Hematopoietic multipotent progenitor cell treated with erythropoietin and hydrocortisone succinate and interleukin-3 and kit ligand, for 6 days (in vitro differentiated cells): ENCODE data around the gene LAMA3.

ENCODE experiments used
- DNase-seq: peaks from one replicate; pipeline ENCODE4 v3.0.0-alpha.2; 2015

Gene LAMA3

DNA sequence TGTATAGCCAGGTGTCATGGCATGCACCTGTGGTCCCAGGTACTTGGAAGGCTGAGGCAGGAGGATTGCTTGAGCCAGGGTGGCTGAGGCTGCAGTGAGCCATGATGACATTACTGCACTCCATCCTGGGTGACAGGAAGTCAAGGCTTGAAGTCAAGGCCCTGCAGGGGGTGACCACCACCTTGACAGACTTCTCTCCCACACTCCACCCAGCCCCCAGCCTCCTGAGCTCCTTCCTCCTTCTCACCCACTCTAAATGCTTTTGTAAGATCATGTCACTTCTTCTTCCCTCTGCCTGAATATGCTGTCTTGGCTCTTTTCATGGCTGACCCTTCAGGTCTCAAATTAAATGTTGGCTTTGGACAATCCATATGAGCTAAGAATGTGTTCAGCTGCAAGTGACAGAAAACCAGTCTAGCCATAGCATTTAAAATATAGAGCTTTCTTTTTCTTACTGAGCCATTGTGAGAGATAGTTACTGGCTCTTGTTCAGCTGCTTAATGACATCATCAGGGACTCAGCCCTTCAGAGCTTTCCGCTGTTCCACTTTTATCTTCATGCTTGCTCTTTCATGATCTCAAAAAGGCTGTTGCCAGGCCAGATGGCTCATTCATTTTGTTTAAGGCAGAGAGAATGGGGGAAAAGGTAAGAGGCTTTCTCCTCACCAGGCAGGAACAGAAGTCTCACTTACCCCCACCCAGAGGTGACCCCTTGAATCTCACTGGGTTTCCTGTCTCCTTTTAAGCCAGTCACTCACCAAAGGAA is 288.6 kb downstream of the LAMA3 start:
- no peak for DNase-seq

DNA sequence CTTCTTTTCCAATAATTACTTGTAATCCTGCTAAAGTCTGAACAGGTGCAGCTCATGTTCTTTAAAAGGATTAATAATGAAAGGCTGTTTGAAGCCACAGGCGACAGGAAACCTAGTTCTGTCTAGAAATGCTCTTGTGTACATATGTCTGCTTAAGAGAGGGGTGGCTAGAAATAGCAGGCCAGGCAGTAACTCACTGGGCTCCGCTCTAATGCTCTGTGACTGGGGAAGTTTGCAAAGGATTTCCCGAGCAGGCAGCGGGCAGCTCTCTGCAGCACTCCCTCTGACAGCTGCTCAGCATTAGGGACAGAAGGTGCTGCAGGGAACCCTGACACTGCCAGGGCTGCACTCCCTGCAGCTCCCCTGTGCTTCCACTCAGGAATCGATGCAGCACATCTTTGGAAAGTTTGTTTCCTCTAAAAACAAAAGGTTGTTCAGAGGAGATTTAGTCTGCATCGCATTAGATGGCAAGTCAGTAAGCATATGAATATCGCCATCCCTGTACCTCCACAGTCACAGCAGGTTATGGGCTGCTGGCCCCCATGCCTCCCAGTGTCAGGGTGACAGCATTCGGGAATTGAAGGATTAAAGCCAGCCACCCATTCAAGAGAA is 292.2 kb downstream of the LAMA3 start:
- DNase-seq, result no peak

DNA sequence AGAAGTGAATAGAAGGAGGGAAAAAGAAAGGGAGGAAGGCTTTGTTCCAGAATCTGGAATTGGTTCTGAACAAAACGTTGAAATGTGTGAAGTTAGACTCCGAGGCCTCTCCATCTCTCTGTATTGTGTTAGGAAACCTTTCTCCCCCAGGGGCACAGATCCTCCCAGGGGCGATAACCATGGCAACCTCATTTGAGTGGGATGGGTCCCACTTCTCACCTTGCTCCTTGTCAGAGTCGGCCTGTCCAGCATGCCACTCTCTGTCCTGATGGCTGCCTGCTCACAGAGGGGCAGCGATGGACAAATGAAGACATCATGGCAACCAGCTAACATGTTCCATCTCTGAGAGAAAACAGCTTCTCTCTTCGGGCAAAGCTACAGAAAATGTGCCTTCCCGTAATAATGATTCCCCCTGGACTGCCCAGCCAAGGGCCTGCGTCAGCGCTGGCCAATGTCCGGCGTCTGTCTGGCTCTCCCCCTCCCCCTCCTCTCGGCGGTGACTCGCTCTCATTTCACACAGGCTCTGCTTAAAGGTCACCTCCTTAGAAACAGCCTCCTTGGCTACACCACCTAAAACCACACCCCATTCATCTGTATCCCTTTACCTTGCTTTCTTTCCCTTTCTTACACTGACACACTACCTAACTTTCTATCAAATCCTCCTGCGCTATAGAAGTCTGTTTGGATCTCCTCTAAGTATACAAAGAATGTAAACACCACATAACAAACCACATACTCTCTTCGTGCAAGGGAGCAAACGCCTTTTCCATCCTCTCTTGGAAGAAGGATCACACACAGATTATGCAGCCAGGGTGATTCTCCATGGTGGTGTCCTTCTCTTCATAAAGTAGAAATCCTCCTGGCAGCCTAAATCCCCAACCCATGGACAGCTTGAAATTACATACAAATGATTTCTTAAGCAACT is 293.2 kb downstream of the LAMA3 start:
- DNase-seq, result no peak

DNA sequence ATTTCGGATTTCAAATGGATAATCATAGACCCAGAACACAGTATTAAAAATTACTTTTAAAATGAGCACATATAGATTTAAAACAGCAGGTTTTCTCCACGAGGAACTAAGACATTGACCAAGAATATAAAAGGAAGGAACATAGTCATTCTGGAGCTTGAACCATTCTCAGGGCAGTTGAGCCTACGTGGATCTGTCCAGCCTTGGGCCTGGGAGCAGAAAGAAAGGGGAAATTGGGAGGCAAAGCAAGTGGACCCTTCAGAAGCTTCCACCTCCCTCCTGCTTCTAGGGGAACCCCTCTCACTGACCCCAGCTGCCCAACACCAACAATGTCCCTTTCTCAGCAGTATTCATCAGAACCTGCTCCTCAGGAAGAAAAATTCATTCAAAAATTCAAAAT is 293.9 kb downstream of the LAMA3 start:
- DNase-seq, result no peak

DNA sequence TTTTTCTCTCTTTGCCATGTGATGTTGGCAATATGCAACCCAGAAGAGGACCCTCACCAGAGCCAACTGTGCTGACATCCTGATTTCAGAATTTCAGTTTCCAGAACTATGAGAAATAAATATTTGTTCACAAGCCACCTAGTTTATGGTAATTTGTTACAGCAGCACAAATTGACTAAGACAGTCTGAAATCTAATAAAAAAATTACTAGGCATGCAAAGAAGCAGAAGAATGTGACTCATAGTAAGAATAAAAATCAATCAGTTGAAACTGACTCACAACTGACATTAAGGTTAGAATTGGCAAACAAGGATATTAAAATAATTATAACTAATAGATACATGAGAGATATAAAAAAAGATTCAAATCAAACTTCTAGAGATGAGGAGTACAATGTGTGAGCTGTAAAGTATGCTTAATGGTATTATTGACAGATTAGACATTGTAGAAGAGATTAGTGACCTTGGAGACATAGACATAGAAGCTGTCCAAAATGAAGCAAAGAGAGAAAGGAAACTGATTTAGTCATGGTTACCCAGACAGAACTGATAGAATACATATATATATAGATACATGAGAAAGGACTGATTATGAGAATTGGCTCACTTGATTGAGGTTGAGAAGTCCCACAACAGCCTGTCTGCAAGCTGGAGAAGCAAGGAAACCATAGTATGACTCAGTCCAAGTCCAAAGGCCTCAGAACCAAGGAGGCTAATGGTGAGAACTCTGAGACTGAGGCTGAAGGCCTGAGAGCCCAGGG is 297.5 kb downstream of the LAMA3 start:
- no peak for DNase-seq

DNA sequence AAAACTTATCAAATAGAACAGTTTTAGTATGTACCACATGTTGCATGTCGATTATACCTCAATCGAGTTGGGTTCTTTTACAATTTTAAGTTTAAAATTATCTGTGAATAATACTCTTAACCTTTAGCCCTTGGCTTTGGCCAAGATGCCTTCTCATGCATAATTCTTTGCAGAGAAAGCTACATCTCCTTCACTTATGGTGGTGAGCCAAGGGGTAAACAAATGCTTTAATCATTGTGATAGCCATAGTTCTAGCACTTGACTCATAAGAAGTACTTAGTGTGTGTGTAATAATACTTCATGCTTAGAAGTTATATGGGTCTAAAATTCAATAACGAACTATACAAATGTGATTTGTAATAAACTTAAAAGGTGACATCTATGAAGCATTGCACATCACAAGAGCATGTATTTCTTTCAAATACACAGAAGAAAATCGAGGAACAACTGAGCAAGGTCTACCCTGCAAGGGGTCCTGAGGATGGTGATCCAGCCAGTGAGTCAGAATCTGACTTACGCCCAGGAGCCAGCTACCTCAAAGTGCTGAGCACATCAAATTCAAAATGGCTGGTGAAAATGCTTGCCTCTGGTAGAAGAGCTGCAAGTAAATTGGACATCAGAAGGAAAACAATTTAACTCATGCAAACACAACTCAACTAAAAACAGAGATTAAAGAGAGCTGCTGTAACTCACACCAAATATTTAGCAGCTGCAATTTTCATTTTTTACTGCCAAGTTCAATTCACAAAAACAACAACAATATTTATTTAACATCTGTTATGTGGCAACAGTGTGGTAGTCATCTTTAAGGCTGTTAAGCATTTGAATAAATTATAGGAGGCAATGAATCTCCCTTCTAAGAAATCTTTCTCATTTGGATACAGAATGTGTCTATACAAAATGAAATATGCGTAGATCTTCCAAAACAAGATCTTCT is 301.5 kb downstream of the LAMA3 start:
- no peak for DNase-seq

DNA sequence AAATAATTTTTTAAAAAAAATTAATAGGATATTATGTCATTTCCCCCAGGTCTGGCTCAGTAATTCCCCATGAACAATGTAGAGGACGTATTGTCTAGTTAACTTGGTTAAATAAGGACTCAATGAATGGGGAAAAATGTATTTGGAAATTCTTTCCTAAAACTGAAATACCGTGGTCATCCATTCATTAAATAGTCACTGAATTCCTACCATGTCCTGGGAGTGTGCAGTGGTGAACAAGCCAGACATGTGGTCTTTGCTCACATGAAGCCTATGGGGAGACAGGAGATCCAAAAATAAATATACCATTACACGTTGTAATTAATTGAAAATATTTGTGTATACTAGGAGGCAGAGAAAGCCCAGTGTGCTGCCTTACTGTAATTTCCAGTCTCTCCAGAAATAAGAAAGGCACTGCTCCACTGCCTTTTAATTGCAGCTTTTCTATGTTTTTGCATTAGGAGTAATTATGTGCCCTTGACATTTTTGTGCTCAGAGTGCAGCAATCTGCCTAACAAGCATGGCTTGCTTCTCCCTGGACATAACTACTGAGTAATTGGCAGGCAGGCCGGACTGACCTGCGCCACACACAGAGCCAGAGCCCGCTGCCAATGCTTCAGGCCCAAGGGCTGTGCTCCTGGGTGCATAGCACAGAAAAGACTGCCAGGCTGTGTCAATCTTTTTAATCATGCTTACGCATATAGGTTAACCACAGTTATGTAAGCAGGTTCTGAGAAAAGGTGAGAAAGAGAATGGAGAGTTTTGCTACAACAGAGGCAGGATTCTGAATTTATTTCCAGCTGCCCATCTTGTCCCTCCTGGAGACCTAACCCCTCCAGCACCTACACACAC is 303.1 kb downstream of the LAMA3 start:
- no peak for DNase-seq

DNA sequence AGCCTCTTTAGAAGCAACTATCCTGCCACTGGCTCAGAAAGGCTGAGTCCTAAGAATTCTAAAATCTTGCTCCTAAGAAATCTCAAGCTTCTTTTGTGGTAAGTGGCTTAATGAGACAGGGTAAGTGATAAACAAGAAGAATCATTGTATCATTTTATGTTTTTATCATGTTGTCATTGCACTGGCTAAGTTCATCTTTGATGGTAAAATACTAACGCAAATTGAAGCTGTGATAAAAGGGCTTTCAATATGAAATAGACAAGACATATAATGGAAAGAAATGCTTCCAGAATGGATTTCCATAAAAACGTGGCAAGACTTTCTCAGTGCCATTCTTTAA is 303.7 kb downstream of the LAMA3 start:
- no peak for DNase-seq

DNA sequence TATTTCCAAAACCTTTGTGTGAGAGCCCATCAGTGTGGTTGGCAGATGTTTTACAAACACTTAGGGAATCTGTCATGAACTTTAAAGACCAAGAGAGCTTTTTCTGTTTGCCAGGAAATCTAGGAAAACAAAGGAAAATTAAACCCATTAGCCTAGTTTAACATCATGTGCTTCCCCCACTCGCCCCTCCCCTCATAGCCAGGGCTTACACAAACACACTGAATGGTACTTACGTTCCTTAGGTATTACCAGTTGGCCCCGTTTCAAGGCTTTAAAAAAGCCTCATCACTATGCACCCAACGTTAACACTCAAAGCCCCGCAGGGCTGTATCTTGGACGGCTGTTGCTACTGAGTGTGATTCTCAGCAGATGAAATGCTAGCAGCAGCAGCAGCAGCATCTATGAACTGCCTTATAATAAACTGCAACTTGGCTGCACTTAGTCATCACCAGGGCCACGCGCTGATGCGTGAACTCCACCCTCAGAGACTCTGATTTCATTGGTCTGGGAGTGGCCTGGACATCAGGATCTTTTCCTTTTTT is 305.2 kb downstream of the LAMA3 start:
- DNase-seq, result no peak

DNA sequence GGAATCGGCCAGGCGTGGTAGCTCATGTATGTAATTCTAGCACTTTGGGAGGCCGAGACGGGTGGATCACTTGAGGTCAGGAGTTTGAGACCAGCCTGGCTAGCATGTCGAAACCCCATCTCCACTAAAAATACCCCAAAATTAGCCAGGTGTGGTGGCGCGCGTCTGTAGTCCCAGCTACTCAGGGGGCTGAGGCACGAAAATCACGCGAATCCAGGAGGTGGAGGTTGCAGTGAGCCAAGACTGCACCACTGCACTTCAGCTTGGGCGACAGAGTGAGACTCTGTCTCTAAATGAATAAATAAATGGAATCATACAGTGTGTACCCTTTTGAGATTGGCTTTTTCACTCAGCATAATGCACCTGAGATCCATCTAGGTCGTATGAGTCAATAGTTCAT is 305.9 kb downstream of the LAMA3 start:
- no peak for DNase-seq

DNA sequence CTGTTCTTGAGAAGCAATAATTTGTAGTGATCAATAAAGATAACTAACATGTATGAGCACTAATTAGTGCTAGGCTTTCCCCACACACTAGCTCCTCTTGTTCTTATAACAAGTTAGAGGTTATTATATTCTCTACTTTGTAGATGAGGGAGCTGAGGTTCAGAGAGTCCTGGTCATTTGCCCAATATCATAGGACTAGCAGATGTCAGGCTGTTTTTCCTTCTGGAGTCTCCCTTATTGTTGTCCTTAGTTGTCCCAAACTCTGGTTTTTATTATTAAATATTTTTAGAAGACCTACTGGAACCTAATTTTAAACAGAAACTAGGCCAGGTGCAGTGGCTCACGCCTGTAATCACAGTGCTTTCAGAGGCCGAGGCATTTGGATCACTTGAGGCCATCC is 308.8 kb downstream of the LAMA3 start:
- DNase-seq, result no peak

DNA sequence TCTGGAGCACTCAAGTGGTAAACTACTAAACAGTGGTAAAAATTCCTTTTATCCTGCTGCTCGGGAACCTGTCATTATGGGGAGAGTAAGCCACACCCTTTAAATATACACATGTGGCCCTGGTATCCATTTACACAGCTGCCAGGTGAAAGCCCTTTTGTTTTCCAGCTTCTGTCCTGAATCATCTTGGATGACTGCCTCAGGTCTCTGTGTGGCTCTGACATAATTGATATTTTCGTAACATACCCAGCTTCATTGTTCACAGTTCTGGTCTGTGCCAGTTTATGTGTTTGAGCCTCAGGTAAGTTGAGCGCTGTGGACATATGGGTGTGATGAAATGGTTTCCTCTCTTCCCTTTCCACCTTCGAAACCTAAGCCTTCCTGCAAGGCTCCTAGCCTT is 309.6 kb downstream of the LAMA3 start:
- no peak for DNase-seq

DNA sequence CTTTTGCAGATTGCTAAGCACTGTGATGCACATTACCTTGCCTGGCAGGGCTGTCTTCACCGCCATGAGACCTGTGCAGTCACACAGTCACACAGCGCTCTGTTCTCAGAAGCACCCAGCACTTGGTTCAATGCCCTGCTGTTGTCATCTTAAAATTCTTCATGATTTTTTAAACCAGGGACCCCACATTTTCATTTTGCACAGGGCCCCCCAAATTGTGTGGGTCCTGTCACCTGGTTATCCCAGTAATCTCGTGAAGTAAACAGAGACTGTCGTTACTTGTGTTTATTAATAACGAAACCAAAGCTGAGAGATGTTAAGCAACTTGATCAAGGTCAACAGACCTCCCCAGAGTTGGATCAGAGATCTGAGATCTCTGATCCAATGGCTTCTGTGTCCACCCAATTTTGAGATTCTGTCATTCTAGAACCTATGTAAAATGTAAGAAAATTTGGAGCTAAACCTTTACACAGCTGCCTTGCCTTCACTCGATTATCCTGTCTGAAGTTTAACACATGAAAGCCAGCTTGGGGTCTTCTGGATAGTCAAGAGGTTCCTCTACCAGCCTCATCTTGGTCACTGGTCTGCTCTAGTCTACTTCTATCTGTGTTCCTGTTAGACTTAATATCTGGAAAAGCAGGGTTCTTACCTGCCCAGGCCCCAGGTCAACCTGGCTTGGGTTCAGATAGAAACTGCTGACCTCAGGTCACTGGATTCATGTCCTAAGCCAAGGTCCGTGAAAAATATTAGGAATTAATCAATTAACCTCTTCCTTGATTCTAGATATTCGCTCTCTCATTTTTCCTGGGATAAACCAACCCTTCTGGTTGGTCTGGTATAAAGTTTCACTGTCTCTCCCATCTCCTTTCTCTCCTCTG is 311.6 kb downstream of the LAMA3 start:
- no peak for DNase-seq

DNA sequence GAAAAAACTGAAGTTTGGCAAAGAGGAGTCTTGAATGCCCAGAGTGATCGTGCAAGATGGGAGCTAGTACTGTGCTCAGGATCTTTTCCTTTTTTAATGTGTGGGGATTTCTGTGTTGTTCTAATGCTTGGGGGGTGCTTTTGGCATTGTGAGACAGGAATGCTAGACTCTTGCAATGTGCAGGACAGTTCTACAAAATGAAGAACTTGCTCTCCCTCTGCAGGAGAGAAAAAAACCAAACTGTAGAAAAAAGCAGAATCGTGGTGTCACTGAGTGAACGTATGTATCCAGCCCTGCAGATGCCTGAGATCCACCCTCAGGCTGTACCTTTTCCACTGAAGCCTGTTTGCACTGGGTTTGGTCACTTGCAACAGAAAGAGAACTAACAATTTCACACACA is 313.2 kb downstream of the LAMA3 start:
- DNase-seq, result no peak

DNA sequence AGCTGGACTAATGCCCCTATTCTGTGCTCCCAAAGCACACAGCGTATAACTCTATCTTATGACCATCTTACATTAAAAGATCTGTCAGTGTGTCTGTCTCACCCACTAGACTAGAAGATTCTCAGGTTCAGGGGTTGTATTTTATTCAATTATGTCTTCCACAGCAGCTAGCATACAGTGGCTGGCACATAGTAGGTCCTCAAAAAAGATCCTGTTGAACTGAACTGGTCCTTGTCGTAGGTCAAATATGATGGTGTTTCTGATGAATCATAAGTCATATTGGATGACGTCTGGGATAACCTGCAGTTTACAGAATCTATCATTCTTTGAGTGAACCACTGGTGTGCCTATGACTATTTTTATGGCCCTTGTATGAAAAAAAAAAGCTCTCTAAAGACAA is 314.0 kb downstream of the LAMA3 start:
- DNase-seq, result no peak

DNA sequence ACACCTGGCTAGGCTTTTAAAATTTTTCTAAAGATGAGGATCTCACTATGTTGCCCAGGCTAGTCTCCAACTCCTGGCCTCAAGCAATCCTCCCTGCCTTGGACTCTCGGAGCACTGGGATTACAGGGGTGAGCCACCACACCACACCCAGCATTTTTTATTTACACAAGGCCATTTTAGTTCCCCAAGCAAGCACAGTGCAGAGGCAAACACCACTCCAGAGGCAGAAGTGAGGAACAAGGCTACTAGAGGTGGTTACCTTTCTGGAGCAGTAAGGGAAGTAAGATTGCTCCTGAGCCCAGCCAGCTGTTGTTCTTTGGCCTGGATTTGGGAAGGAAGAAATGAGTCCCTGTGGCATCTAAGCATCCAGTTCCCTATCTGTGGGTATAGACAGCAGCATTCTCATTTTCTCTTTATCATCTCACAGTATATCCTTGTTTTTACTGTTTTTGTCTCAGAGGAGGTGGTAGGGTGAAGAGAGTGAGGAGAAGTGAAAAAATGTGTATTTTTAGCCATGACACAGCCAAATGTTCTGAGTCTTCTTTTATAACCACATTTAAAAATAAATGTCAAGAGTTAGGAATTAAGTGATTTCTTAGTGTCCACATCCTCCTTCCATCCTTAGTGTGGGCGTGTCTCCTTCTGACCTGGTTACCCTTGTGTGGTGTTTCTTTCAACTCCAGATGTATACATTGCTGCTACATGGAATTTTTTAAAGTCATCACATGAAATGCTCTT is 314.8 kb downstream of the LAMA3 start:
- no peak for DNase-seq
